SK-MEL-5 (cell line): ENCODE results near the gene ADGRV1. TPM values are rescaled to one million over a fixed set of nuclear protein-coding genes. Genes with fewer than 3 reads are reported as not detected.
"Not testable (repeated sequence)": the region's sequence is repeated elsewhere in the genome, so short reads cannot be mapped to it uniquely, and the experiment has no call there.

Experiments used
- DNase-seq: peaks from one replicate; pipeline ENCODE4 v3.0.0-alpha.2; 2016; ENCODE audit warnings: low read depth, low spot score
- in situ Hi-C: cut with HindIII; loops from 2 replicates; pipeline ENCODE4 v1.10.0; 2016; ENCODE audit warnings: low sequenced_read_pairs, high pct_unique_total_duplicates, low pct_unique_long_range_greater_than_20kb
- total RNA-seq: library from RNA; depleted of rRNA; stranded (reverse); fragments of >200 nt; shearing (Covaris generic); gene quantifications from 2 replicates; pipeline ENCODE4 v1.2.3, GENCODE V29; 2014

Gene ADGRV1
- total RNA-seq, 1 experiment from 2014 or later, result 0.58 TPM

GRCh38 chr5:90807496-90807895 is 248.9 kb downstream of the ADGRV1 start:
- in situ Hi-C loops, result no loop called here
- DNase-seq, result no peak

DNA sequence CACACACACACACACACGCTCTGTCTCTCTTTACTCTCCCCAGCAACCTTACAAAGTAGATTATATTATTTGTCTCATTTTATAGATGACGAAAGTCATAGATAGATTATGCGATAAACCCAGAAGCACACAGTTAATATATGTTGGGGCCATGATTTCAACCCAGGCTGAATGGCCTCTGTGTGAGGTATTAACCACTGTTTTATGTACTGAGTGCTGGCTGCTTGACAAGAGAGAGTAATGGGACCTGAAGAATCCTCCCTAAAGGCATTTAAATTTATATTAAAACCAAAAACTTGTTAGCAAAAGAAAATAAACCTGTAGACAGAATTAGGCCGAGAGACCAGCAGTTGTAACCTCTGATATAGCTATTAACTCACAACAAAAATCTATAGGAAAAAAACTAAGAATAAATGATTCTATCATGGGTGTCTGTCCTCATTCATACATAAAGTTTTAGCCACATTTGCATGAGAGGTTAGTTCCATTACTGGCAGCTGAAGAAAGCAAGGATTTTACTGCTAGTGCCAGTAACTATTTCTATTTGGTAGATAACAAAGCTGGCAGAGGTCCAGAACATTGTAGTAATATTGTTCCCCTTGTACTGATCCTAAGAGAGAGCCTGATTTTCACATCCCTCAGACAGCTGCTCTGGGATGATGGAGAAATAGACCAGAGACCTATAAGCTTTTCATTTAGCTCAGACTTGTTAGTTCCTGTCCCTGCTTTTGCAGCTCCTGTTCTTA is 250.9 kb downstream of the ADGRV1 start:
- in situ Hi-C loops, result no loop called here
- no peak for DNase-seq

- in situ Hi-C loops, result no loop called here
- DNase-seq, result no peak
These were observed 251.6 kb downstream of the ADGRV1 start for GRCh38 chr5:90810211-90810610.

GRCh38 chr5:90813392-90813791 is 254.8 kb downstream of the ADGRV1 start:
- no peak for DNase-seq
- in situ Hi-C loops, result no loop called here

GRCh38 chr5:90822062-90822461 is 263.5 kb downstream of the ADGRV1 start:
- in situ Hi-C loops, DNase-seq: not testable (repeated sequence)

GRCh38 chr5:90824436-90824835 is 265.8 kb downstream of the ADGRV1 start:
- DNase-seq, result no peak
- in situ Hi-C loops, result no loop called here

DNA sequence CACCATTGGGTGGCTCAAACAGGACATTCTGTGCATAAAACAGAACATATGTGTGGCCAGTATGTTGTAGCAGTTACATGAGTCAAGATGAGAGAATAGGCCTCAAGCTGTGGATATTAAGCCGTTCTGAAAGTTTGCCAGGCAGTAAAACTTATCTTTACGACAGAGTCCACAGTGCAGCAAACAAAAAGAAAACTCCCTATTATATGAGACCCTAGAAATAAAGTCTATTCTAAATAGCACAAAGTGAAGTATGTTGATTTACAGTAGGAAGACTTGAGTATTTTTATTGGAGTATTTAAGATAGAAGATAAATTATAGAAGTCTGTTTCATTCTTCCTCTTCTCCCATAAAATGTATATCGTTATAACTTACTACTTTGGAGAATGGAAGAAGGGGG is 271.5 kb downstream of the ADGRV1 start:
- in situ Hi-C loops, result no loop called here
- DNase-seq, result no peak

- DNase-seq, result no peak
- in situ Hi-C loops, result no loop called here
These were observed 275.2 kb downstream of the ADGRV1 start for GRCh38 chr5:90833753-90834152.

GRCh38 chr5:90834711-90835110 is 276.1 kb downstream of the ADGRV1 start:
- DNase-seq, result no peak
- in situ Hi-C loops, result no loop called here

DNA sequence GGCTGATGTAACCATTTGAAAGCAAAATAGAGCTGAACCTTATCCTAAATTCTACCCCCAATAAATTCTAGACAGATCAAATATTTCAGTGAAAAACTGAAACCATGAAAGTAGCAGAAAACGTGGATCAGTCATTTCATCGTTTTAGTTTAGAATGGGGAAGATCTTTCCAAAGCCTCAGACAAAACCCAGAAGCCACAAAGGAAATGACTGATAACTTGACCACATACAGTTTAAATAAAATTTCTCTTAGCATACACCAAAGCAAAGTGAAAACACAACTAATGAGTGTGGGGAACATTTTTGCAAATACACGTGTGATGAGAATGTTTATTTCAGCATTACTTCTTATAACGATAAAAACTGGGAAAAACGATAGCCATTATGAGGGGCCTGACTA is 284.8 kb downstream of the ADGRV1 start:
- in situ Hi-C loops, result no loop called here
- no peak for DNase-seq

DNA sequence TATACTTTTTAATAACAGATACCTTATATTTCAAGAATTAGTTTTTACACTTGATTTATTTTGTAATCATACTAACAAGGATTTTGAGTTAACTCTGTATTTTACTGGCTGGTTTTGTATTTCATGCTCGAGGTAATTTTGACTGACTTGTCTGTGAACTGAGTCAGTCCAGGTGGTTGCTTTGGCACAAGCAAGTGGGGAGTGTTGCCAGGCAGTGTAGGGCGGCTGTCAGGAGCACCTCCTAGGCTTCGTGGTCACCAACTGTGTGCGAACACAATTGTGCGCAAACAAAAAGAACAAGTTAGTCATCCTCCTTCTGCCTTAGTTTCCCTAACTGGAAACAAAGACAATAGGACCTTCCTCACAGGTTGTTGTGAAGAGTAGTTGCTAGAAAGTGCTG is 286.3 kb downstream of the ADGRV1 start:
- DNase-seq, result no peak
- in situ Hi-C loops, result no loop called here

GRCh38 chr5:90845723-90846554 is 287.3 kb downstream of the ADGRV1 start:
- in situ Hi-C loops, result no loop called here
- no peak for DNase-seq

- in situ Hi-C loops, DNase-seq: not testable (repeated sequence)
These were observed 289.0 kb downstream of the ADGRV1 start for GRCh38 chr5:90847606-90848005.

- in situ Hi-C loops, result no loop called here
- DNase-seq, result no peak
These were observed 291.3 kb downstream of the ADGRV1 start for GRCh38 chr5:90849939-90850338.

DNA sequence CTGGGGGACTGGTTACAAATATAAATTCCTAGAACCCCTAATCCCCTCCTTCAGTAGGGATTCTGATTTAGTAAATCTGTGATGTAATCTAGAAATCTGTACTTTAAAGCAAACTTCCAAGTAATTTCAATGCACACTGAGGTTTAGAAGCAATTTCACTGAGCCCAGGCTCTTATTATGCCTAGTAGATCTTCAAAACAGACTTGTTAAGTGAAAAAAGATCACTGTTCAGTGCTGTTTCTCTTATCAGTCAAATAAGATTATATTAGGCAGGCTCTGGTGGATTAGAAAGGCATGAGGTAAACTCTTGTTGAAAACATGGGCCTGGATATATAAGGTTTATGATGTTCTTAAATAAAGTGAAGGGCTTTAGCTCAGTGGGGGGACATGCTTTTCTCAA is 293.9 kb downstream of the ADGRV1 start:
- in situ Hi-C loops, result no loop called here
- no peak for DNase-seq

DNA sequence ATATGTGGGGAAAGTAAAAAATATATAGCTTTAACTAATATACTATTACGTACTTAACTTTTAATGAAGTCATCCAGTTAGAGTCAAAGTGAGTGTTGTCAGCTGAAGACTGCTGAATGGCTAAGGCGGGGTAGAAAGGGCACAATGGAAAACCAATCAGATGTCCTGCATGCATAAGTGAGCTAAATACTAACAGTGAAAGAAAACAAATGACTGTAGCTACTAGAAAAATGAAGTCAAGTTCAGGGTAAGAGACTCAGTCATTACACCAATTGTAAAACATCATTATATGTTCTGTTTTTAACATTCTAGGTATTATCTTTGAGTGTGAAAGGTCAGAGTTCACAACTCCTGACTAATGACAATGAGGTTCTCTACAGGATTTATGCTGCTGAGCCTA is 295.2 kb downstream of the ADGRV1 start:
- in situ Hi-C loops, result no loop called here
- no peak for DNase-seq

GRCh38 chr5:90854169-90854568 is 295.6 kb downstream of the ADGRV1 start:
- in situ Hi-C loops, result no loop called here

DNA sequence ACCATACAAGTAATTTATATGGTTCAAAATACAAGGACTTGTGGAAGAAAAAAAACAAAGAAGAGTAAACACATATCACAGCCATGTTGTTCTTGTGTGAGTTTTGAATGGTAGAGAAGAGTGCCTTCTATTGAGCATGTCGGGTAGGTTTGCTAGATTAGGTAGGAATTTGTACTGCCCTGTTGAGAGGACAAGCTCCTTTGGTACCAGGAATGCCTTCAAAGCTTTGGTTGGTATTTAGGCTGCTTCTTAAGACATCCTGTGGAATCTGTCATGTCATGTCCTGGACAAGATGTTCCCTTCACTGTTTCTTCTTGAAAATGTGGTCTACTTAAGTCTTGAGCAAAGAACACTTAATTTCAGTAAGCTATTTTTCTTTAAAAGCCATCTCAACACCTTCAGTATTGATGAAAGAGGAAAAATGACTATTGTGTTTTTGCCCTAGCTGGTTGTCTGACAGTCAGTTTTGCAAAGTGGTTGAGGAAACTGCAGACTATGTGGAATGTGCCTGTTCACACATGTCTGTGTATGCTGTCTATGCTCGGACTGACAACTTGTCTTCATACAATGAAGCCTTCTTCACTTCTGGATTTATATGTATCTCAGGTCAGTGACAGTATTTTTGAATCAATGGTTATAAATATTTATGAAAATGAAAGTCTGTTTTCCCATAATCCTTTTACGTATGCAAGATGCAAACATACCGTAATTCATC is 296.9 kb downstream of the ADGRV1 start:
- in situ Hi-C loops, result no loop called here
- no peak for DNase-seq

More at GRCh38 chr5:90854169-90854568, 295.6 kb downstream of the ADGRV1 start:
- no peak for DNase-seq
